GM08714 (cell line): ENCODE results near the gene PIP5K1B.
"Not testable (repeated sequence)": the region's sequence is repeated elsewhere in the genome, so short reads cannot be mapped to it uniquely, and the experiment has no call there.

Experiments used
- H3K4me3 ChIP-seq: fragments of 200-500 bp; sonication (Bioruptor generic); 2 replicates; pipeline ENCODE4 v1.5.1; 2014; ENCODE audit warnings: mild to moderate bottlenecking, low read length, inconsistent platforms
- ZNF274 ChIP-seq: IDR thresholded peaks from 2 replicates; pipeline ENCODE4 v1.6.1; 2012; ENCODE audit warnings: mild to moderate bottlenecking, low read depth, low read length

The PIP5K1B gene, protein sequence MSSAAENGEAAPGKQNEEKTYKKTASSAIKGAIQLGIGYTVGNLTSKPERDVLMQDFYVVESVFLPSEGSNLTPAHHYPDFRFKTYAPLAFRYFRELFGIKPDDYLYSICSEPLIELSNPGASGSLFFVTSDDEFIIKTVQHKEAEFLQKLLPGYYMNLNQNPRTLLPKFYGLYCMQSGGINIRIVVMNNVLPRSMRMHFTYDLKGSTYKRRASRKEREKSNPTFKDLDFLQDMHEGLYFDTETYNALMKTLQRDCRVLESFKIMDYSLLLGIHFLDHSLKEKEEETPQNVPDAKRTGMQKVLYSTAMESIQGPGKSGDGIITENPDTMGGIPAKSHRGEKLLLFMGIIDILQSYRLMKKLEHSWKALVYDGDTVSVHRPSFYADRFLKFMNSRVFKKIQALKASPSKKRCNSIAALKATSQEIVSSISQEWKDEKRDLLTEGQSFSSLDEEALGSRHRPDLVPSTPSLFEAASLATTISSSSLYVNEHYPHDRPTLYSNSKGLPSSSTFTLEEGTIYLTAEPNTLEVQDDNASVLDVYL

DNA sequence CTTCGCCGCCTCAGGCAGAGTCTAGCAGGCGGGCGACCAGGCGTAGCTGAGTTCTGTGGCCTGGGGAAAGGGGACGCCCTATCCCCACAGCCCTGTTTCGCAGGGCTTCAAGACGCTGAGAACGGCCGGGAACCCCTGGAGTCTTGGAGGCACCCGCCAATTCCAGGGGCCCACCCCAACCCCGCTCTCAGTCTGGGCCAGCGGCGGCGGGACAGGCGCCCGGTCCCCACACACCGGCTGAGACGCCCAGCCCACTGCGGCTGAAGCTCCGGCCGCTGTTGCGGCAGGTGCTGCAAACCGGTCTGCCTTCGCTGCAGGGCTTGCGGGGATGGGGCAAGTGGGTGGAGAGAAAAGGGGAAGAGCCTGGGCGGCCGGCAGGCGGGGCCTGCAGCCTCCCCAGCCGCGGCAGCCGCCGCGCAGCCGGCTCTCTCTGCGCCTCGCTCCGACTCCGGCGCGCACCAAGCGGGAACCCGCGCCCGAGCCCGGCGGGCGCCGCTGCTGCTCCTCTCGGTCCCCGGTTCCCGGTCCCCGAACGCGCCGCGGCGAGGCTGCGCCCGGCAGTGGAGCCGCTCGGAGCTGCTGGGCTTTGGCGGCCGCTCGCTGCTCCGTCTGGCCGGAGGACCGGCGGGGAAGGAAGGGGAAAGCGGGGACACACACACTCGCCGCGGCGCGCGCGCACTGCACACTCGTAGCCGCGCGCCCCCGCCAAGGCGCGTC, at the start of gene PIP5K1B:
TSS of gene PIP5K1B (plus strand) at position 427 of the 717 bp plus-strand sequence. CDS start 117,375 bp downstream, outside the sequence.
- H3K4me3 ChIP-seq, result peak within 1 kb of the TSS; percentile 75
- TF ChIP-seq ZNF274, result no peak

DNA sequence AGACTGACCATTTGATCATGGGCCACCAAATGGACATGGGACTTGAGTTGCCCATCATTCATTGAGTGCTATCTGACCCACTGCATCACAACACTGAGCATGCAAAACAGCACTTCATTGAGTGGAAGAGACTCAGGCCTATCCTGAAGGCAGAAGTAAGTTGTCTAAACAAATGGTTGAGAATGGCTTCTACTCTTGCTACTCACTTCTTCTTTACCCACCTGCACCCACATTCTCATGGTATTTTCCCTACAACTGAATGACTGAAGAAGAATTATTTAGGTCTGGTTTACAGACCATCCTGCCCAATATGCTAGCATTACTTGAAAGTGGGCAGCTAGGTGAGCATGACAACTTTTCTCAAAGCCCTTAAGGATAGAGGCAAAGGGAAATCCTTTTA, 41.0 kb upstream of the PIP5K1B start:
- TF ChIP-seq ZNF274, result no peak
- no peak overlapping the region for H3K4me3 ChIP-seq

DNA sequence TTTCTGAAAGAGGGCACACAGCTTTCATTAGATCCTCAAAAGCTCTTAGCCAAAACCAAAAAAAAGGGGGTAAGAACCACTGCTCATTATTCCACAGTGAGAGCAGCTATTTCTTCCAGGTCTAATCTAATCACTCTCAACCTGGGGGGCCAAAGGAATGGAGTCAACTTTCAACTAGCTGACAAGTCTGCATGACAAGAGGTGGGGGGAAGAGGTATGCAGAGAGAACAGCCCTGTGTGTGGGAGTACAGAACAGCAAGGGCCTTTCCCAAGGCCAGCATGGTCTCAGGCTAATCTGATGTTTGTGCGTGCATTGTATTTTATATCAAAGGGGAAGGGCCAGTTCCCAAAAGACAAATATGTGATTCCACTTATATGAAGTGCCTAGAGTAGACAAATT, 36.9 kb upstream of the PIP5K1B start:
- no peak for TF ChIP-seq ZNF274
- H3K4me3 ChIP-seq, result no peak overlapping the region

DNA sequence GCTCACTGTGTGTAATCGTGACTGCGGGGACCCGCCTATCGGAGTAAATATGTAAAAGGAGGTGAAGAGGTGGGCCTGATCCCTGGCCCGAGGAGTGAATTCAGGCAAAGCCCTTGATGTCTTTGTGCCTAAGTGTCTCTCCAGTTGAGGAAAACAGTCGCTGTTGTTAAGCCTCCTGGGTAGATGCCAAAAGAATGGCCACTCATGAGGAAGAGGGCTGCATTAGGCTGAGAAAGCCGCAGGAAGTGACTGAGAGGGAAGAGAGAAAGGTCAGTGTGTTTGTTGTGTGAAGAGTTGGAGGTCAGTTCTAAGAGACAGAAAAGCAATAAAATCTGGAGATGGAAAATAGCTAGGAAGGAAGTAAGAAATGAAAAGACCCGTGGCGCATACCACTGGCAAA, 35.8 kb upstream of the PIP5K1B start:
- no peak overlapping the region for H3K4me3 ChIP-seq
- no peak for TF ChIP-seq ZNF274

DNA sequence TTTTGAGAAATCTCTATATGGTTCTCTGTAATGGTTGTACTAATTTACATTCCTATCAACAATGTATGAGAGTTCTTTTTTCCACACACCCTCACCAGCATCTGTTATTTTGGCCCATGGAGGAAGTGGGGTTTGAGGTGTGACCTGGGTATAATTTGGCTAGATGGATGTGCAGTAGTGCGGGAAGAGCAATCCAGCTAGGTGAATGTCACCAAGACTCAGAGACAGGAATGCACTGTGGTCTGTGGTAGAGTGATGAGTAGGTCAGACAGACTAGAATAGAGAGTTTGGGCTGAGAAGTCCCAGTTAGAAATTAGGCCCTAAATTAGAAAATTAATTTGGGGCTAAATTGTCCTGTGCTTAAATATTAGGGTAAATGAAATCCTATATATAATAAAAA, 32.8 kb upstream of the PIP5K1B start:
- TF ChIP-seq ZNF274, result no peak
- no peak overlapping the region for H3K4me3 ChIP-seq

DNA sequence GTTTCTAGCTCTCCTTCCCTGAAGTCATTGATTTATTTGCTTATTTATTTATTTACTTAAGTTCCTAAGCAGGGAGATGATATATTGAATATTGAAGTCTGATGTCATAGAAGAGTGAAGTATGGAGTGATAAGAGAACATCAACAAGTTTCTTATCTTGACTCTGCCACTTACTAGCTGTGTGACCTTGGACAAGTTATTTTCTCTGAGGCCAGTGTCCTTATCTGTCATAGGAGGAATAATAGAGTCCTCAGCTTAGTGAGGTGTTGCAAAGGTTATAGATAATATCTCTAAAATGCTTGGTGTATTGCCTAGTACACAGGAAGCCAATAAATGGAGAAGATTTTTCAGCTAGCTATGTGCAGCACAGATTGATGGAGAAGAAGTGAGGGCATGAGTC, 32.4 kb upstream of the PIP5K1B start:
- no peak overlapping the region for H3K4me3 ChIP-seq
- TF ChIP-seq ZNF274, result no peak

DNA sequence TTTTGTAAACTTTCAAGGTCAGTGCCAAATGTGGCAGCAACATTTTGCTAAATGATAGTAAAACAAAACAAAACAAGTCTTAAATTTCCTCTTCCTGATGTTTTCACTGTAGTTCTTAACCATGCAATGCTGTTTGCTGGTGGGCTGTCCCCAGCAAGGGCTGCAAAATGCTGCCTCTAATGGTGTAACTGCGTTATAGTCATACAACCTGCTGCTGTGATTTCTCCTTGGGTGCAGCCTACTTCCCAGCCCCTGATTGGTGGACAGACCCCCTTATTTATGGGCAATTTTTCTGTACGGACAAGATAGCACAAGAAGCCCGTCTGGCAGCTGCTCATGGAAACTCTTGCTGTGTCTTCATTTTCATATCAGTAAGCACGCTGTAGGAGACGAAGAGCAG, 26.6 kb upstream of the PIP5K1B start:
- no peak overlapping the region for H3K4me3 ChIP-seq
- TF ChIP-seq ZNF274, result no peak

DNA sequence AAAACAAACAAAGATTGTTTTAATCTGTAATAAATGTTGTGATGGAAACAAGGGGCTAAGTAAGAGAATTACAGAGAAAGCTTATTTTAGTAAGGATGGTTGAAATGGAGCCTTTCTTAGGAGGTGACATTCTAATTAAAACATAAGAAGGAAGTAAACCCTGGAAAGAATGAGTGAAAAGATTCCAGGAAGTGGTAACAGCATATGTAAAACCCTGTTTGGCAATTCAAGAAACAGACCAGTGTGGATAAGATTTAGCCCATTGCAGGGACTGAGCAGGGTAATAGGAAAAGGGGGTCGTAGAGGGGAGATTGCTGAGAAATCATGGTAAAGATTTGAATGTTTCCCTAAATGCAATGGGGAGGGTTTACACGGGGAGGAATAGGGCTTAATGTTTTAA, 21.6 kb upstream of the PIP5K1B start:
- no peak for TF ChIP-seq ZNF274
- no peak overlapping the region for H3K4me3 ChIP-seq

DNA sequence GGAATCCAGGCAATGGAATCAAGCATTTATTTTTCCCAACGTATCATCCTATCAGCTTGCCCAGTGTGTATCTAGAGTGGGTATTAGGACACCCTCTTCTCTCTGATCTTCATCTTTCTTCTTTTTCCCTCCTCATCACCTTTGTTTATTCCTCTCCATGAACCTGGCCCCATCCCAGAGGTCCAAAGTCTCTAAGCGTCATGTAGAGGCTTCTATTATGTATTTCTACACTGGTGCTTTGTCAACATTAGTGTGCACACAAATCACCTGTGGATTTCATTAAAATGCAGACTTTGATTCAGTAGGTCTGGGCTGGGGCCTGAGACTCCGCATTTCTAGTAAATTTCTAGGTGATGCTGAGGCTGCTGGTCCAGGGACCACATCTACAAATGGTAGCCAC, 19.8 kb upstream of the PIP5K1B start:
- no peak overlapping the region for H3K4me3 ChIP-seq
- TF ChIP-seq ZNF274, result no peak

DNA sequence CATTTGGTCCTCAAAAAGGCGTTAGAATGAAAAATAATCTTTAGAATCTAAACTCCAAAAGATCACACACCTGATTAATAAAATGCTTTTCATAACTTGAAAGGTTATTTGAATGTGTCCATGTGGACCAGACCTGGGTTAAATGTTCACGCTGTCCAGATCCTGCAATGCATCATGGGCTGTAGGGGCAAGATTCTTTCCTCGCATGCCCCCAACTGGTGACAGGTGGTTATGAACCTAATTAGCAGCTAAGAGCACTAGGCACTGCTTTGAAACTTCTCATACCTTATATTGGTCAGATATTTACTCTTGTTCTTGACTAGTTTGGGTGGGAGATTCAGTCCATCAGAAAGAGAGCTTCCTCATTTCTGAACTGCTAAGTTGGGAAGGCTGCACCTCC, 19.3 kb upstream of the PIP5K1B start:
- H3K4me3 ChIP-seq, result no peak overlapping the region
- no peak for TF ChIP-seq ZNF274

DNA sequence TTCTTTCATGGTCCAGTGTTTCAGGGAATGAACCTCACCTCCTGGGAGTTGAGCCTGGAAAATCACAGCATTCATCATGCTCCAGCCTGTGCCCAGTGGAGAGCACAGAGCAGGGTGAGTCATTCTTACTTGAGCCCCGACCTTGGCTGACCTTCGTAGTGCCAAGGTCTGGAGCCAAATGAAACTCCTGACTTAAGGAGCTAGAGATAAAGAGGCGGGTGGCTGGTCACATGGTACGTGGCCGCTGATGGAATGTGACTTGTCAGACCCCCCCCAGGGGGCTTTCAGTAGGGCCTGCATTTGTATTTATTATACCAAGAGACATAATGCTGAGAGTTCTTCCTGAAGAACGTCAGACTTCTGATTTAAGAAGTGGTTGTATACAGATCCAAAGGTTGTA, 15.0 kb upstream of the PIP5K1B start:
- H3K4me3 ChIP-seq, result no peak overlapping the region
- TF ChIP-seq ZNF274, result no peak

DNA sequence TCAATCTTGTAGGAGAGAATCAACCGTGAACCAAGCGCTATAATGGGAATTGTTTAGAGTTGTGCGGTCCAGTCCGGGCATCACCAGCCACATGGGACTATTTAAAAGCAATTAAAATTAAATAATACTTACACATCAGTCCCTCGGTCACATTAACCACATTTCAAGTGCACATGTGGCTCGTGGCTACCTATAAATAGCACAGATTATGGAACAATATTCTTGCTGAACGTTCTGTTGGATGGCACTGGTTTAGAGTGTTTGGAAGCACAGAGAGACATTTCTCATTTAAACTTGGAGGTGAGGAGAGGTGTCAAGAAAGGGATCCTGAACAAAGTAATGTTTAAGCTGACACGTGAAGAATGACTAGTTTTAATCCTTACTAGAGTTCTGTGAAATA, 12.5 kb upstream of the PIP5K1B start:
- H3K4me3 ChIP-seq, result no peak overlapping the region
- no peak for TF ChIP-seq ZNF274

DNA sequence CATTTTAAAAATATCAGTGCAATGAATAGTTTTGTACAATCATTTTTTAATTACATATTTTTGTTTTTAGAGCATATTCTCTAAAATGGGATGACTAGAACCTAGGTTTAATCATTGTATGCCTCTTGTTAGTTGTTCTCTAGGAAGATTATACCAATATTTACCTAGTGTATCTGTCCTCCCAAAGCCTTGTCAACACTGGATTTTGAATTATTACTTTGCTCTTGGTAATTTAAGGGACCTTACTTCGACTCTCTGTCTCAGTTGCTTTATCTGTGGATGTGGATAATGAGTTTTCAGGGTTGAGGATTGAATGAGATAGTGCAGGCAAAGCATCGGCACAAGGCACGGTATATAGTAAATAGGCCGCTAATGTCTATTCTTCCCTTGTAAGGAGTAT, 10.9 kb upstream of the PIP5K1B start:
- no peak for TF ChIP-seq ZNF274
- H3K4me3 ChIP-seq, result no peak overlapping the region

DNA sequence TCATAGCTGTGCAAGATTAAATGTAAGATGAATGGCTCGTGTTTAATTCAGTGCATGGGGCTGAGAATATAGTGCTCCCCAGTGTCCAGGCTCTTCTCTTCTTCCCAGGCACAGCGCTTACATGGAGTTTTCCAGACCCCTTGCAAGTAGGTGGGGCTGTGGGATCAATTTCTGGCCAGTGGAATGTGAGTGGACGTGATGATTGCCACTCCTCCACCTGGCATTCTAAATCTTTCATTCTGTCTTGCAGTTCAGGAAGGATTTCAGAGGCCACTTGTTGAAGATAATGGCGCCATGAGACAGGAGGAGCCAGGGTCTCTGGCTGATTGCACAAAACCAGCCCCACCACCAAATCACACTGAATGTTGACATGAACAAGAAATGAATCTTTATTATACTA, 7.2 kb upstream of the PIP5K1B start:
- no peak overlapping the region for H3K4me3 ChIP-seq
- TF ChIP-seq ZNF274, result no peak

DNA sequence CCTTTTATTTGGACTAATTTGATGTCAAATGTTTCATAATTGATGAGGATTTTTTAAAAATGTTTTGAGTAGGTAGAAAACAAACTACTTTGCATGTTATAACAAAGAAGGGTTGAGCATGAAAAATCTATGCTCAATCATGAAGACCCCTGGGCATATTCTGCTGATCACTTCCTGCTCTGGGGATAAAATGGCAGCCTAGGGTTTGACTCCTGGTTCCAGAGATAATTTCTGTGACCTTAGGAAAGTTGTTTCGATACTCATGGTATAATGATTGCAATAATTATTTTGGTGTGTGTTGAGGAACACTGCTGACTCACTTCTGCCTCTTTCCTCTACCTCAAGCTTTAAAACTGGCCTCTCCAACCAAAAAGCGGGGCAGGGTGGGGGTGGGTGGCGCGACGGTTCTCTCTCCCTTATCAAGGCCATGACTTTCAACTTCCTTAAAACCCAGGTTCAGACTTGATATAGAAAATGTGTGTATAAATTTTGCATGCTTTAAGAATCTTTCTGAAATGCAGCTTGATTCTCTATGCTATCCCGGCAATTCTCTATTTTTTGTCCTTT, 6.0 kb upstream of the PIP5K1B start:
- TF ChIP-seq ZNF274, result no peak

DNA sequence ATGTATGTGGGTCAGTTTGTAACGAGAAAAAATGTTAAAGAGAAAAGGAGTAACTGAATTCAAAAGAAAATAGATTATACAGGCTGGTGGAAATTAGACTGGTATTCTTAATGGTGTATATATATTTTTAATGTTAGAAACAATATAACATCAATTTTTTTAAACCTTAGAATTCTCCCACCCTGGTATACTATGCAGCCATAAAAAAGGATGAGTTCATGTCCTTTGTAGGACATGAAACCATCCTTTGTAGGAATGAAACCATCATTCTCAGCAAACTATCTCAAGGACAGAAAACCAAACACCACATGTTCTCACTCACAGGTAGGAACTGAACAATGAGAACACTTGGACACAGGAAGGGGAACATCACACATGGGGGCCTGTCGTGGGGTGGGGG, 5.4 kb upstream of the PIP5K1B start:
- H3K4me3 ChIP-seq, result not testable (repeated sequence)

More for the DNA sequence above, 6.0 kb upstream of the PIP5K1B start:
- H3K4me3 ChIP-seq, result no peak overlapping the region
